Activated naive CD4-positive, alpha-beta T cell (primary cell): Measurements from ENCODE around the gene SCRT2.
"Not testable (repeated sequence)": the region's sequence is repeated elsewhere in the genome, so short reads cannot be mapped to it uniquely, and the experiment has no call there.

ENCODE experiments used
- DNase-seq, 4 experiments: peaks; one replicate each; lab custom pipeline; 2025; lab: John Stamatoyannopoulos, UW

The SCRT2 gene

DNA sequence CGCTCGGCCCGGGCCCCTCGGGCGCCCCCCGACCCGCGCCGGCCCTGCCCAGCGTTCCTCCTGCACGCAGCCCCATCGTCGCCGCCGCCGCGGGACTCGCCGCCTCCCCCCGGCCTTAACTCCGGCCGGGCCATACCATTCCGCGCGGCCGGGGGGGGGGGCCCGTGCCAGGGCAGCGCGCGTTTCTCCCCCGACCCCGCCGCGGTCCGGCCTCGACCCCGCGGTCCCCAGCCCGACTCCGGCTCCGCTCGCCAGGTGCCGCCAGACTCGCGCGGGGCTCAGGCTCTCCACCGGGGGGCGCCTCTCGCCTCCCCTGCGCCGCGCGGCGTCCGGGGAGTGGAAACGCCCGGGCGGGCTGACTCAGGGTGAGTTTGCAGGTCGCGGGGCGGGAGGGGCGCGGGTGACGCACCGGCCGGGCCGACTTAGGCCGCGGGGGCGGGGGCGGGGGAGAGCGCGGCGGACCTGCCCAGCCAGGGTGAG lies 22.5 kb downstream of the SCRT2 start, which contains the start of gene SRXN1:
SRXN1 (minus strand) TSS at position 91 of the 480 bp plus-strand sequence; CDS start at position 76, 15 bp downstream.
- peak; percentile 38 to 57 (median 46) for DNase-seq

DNA sequence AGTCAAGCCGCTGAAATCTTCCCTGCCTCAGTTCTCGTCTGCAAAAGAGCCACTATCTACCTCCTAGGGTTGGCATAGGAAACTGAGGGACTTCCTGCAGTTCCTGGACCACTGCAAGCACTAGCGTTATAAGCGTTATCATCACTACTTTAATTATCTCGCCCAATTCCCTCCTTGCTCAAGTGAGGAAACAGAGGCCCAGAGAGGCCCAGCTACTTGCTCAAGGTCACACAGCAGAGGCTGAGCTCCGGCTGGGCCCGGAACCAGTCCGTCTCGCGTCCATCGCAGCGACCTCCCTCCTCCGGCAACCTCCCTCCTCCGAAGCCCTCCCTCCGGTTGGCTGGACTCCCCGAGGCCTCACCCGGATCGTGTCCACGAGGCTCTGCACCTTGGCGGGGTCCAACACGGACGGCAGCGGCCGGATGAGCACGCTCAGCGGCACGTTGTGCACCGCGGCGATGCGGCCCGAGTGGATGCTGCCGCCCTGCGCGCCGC lies 22.9 kb downstream of the SCRT2 start:
- no peak for DNase-seq

DNA sequence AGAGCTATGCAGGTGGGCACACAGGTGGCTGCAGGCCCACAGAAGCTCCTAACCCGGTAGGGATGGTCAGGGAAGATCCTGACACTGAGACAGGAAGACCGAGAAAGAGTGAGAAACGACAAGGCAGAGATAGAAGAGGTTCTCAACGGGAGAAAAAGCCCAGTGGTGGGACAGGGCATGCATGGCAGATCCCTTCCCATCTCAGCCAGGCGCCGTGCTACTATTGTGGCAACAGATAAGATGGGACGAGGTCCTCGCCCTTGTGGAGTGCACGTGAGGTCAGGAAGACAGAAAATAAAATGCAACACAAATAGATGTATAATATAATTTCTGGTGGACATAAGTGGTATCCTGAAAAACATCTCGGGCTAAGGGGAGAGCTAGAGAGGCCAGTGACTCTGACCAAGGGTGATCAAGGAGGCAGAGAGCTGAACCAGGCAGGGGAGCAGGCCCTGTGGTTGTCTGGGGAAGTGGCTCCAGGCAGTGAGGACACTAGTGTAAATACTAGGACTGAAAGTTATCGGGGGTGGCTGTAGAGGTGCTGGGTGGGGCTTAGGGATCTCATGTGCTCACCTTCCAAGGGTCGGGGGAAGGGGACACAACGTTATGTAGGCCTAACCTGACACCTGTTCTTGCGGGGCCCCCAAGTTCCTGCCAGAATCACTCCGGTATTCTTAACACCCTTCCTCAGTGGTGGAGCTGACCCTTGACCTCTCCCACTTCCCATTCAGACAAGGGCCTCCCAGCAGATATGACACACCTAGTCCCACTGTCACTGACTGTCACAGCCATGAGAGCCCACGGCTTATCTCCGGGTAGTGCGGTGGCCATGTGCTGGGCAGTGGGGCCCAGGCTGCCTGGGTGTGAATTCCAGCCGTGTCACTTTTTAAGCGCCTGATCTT lies 23.6 kb downstream of the SCRT2 start:
- DNase-seq = no peak

DNA sequence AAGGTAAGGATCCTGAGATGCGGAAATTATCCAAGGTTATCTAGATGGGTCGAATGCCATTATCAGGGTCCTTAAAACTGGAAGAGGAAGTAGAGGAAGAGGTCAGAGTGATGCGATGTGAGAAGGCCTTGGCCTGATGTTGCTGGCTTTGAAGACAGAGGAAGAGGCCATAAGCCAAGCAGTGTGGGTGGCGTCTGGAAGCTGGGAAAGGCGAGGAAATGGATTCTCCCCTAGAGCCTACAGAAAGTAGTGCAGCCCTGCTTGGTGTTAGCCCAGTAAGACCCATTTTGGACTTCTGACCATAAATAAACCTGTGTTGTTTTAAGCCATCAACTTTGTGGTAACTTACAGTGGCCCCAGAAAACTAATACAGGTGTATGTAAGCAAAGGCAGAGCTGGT lies 24.6 kb downstream of the SCRT2 start:
- DNase-seq = no peak

DNA sequence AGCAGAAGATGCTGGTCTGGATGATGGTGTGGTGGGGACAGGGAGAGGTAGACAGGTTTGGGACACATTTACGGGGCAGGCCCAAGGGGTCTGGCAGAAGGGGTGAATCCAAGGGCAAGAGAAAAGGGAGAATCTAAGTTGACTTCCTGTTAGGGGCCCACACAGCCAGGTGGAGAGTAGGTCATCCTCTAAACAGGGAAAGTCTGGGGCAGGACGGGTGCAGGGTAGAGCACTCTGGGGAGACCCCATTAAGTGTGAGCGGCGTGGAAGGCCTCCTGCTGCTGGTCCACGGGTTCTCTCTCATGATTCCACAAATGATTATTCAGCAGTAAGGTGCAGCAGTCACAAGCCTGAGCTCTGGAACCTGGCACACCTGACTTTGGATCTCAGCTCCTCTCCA lies 25.3 kb downstream of the SCRT2 start:
- no peak for DNase-seq

DNA sequence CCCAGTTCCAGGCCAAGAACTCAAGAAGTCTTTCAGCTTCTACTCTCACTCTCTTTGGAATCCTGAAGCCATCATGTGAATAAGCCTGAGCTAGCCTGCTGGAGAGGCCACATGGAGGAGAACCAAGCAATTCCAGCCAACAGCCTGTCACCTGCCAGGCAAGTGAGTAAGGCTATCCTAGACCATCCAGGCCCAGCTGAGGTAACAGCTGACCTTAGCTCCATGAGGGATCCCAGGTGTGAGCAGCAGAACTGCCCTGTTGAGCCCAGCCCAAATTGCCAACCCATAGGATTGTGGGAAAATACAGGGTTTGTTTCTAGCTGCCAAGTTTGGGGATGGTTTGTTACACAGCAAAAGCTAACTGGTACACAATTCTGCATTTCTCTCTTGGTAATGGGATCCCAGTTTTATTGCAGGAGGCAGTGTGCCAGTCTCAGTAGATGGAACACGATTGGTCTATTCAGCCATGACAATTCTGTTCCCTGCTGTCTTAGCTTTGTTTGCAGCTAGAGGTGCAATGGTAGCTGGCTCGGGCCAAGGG lies 28.1 kb downstream of the SCRT2 start:
- DNase-seq = no peak

DNA sequence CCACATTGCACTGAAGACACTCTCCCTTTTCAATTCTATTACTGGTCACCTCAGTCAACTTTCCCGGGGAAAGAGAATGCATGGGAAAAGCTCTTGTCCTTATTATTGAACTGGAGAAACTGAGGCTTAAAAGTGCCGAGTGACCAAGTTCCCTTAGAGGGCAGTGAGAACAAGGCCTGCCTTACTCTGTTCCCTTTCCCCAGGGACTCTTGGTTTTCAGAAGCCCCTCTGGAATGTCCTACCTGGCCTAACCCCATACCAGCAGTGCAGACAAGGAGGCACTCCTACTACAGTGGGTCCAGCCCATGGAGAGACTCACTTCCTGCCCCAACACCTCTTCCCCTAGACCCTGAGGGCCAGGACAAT lies 28.8 kb downstream of the SCRT2 start:
- no peak for DNase-seq

DNA sequence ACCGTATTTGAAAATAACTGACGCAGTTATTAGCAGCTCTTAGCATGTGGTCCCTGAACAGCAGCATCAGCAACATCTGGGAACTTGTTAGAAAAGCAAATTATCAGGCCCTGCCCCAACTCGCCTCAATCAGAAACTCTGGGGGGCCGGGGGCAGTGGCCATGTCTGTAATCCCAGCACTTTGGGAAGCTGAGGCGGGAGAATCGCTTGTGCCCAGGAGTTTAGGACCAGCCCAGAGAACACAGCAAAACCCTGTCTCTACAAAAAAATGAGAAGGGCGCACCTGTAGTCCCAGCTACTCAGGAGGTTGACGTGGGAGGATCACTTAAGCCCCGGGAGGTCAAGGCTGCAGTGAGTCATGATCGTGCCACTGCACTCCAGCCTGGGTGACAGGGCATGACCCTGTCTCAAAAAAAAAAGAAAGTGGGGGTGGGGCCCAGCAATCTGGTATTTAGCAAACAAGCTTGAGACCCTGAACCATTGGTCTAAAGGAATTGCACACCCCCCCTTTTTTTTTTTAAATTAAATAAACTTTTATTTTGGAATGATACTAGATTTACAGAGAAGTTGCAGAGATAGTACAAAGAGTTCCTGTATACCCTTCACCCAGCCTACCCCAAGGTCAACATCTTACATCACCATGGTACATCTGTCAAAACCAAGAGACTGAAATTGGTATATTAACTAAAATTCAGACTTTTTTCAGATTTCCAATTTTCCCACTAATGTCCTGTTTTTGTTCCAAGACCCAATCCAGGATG lies 29.3 kb downstream of the SCRT2 start:
- DNase-seq = no peak

DNA sequence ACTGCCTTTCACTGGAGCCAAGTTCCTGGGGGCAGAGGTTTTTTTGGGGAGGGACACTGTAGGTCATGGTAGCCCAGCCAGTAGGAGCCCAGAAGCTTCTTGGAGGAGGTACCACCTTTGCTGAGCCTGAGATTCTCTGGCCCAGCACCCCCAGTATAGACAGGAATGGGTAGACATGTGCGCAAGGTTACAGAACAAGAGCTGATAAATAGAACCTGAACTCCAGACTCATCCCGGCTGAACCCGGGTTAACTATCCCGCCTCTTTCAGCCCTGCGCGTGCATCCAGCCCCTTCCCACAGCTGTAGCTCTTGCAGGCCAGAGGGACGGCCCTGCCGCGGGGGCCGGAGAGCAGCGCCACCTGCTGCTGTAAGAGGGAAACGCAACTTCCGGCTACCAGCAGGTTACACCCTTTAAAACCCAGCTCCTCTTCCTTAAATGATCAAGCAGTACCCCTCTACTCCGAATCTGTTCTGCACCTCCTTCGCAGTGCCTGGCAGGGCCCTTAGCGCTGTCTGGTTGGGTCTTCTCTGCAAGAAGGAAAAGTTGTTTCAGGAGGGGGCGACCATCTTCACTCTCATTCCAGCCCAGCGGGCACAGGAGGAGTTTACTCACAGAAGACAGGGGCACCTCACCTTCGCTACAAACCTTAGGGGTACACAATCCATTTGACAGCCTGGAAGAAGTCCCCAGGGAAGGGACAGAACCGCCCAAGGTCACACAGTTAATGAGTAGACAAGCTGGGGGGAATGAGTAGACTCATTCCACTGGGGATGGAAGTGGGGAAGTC lies 30.1 kb downstream of the SCRT2 start:
- DNase-seq = peak; percentile 24 to 43 (median 34)

DNA sequence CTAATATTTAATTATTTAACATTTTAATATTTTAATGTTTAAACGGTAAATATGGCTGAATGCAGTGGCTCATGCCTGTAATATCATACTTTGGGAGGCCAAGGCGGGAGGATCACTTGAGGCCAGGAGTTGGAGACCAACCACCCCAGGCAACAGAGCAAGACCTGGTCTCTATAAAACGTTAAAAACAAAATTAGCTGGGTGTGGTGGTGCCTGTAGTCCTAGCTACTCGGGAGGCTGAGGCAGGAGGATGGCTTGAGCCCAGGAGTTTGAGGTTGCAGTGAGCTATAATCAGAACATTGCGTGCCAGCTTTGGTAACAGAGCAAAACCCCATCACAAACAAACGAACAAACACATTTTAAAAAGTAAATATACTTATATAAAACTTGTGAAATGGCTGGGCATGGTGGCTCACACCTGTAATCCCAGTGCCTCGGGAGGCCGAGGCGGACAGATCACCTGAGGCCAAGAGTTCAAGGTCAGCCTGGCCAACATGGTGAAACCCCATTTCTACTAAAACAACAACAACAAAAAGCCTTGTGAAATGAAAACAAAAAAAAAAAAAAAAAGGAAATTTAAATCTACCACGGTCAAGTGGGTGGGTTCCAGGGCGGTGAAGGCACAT lies 30.8 kb downstream of the SCRT2 start:
- DNase-seq = no peak

DNA sequence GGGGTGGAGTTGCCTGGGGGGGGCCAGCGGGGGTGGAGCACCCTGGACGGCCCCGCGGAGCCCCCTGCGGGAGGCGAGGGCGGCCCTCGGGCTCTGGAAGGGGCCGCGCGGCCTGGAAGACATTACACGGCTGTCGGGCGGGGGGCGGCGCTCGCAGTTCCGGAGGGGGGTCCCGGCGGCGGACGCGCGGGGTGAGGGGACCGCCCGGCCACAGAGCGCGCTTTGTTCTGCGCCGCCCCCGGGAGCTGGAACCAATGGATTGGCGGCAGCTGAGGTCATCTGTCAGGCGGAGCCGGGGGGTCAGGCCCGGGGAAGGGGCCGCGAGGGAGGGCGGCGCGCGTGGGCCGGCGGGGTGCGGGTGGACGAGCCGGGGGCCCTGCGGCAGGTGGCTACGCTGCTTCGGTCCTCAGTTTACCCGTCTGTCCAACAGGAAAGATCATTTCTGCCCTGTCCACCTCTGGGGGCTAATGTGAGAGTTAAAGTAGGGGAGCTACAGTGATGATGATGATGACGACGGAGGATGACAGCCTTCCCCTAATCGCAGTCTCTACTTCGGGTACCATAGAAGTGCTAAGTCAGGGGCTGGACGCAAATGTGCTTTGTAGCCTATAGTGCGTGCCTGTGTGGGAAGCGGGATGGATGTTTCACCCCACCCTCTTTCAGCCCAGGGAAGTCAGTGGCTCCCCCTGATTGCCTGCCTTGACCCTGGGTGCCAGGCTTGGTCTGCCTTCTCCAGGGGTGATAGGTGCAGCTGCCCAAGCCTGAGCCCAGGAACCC lies 33.0 kb downstream of the SCRT2 start:
- DNase-seq = no peak

DNA sequence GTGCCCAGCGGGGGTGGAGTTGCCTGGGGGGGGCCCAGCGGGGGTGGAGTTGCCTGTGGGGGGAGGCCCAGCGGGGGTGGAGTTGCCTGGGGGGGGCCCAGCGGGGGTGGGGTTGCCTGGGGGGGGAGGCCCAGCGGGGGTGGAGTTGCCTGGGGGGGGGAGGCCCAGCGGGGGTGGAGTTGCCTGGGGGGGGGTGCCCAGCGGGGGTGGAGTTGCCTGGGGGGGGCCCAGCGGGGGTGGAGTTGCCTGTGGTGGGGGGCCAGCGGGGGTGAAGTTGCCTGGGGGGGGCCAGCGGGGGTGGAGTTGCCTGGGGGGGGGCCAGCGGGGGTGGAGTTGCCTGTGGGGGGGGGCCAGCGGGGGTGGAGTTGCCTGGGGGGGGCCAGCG lies 33.6 kb downstream of the SCRT2 start:
- DNase-seq = not testable (repeated sequence)

DNA sequence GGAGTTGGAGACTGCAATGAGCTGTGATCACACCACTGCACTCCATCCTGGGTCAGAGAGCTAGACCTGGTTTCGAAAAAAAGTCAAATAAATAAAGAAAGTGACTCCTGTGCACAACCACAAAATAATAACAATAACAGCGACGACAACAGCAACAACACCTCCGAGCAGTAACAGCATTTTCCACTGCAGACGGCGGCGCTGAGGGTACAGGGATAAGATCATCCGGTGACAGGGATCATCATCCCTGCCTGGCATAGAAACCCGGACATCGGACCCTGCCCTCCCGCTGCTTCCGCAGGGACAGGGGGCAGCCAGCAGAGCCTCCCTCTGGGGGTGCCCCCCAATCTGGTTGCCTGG lies 34.1 kb downstream of the SCRT2 start:
- no peak for DNase-seq

DNA sequence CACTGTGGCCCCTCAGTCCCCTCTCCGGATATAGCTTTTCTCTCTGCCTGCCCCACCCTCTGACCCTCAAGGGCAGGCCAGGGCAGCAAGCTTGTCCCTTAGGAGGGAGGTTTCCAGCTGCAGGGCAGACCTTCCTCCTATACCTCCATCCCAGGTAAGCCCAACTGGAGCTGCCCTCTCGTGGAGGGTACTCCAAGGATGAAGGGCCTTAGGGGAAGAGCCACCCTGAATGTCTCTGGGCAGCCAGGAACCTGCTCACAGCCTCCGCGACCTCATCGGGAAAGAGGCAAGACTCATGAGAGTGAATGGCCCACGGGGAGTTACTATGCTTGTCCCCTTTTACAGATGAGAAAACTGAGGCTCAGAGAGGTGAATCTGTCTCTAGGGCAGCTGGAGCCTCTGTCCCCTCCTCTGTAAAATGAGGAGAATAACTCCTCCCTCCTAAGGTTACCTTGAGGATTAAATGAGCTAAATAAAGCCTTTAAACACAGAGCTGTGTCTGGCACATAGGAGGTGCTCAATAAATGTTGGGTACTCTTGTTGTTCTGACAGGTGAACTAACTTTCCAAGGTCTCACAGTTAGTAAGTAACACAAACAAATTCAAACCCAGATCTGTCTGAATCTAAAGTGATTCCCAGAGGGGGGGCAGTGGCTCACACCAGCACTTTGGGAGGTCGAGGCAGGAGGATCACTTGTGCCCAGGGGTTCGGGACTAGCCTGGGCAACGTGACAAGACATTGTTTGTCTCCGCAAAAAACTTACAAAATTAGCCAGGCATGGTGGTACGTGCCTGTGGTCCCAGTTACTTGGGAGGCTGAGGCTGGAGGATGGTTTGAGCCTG lies 34.7 kb downstream of the SCRT2 start:
- no peak for DNase-seq

DNA sequence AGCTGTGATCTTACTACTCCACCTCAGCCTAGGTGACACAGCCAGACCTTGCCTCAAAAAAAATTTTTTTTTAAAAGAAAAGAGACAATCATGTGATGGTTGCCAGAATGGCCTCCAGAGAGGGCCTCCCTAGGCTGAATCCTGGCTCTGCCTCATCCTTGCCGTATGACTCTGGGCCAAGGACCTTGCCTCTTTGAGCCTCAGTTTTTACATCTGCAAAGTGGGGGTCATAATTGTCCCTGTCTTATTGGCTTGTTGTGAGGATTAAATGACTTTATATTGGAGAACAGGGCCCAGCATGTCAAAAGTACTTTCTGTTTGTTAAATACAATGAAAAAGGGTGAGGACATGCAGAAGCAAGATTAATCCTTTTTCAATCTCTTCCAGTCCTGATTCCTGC lies 37.0 kb downstream of the SCRT2 start:
- DNase-seq = no peak

DNA sequence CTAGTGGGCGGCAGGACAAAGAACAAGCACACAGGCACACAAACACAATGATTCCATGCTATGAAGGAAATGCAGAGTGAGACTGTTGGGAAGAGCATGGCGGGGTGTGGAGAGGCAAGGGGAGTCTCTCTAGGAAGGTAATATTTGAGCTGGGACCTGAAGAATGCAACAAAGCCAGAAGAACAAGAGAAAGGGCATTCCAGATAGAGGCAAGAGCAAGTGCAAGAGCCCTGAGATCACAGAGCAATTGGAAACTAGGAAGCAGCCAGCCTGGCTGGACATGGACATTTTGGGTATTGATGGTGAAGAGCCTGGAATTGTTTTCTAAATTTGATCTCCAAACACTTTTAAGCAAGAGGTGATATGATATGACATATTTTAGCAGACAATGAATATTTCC lies 38.0 kb downstream of the SCRT2 start:
- no peak for DNase-seq

DNA sequence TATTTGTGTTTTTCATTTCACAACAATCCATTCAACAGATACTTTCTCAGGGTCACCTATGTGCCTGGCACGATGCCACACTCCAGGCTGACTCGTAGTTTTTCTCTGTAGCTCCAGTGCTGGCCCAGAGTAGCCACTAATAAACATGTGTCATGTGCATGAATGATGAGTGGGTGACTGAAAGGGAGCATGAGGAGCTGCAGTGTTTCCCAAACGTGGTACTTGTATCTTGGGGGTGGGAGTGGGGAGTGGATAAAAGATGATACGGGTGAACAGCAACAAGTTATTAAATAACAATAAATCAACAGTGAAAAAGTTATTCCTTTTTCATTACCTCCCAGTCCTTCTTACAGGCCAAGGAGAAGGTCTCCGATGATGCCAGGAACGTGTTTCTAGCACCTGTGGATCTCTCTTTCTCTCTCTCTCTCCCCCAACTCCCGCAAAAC lies 39.7 kb downstream of the SCRT2 start:
- no peak for DNase-seq

DNA sequence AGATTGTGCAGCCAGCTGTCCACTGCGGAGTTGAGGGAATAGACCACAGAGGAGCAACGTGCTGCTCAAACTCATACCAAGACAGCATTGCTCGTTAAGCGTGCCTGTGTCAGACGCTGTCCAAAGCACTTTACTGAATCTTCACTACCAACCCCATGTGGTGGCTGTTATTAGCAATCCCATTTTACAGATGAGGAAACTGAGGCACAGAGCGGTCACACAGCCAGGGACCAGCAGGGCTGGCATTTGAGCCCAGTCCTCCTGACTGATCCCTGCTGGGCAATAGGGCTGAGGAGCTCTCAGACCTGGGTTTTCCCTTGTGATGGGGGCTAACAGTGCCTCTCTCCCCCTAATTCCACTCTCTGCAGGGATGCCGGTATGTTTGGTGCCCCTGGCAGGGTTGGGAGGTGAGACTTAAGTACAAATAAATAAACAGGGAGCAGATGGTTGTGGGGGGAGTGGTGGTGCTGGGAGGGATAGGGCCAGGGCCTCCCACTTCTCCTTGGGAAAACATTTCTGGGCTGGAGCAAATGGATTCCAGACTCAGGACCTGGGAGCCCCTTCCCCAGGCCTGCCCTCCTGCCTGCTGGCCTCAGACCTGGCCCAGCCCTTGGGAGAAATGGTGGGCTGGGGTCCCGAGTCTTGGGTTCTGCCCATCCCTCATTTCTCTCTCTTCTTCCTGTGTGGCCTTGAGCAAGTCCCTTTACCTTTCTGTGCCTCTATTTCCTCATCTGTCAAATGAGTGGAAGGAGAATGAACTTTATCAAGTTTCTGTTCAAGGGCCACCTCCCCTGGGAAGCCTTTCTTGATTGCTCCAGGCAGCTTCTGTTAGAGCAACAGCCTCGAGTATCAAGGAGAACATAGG lies 40.3 kb downstream of the SCRT2 start:
- DNase-seq = no peak
